ENCODE measurements around the gene NEURL1.

Gene NEURL1, protein sequence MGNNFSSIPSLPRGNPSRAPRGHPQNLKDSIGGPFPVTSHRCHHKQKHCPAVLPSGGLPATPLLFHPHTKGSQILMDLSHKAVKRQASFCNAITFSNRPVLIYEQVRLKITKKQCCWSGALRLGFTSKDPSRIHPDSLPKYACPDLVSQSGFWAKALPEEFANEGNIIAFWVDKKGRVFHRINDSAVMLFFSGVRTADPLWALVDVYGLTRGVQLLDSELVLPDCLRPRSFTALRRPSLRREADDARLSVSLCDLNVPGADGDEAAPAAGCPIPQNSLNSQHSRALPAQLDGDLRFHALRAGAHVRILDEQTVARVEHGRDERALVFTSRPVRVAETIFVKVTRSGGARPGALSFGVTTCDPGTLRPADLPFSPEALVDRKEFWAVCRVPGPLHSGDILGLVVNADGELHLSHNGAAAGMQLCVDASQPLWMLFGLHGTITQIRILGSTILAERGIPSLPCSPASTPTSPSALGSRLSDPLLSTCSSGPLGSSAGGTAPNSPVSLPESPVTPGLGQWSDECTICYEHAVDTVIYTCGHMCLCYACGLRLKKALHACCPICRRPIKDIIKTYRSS

GRCh38 chr10:103493362-103493915, at the start of gene NEURL1:
NEURL1 (plus strand) TSS chr10:103493705; CDS start chr10:103494388, 683 bp downstream.
- no peak for DNase-seq (ENCODE audit: low spot score)

DNA sequence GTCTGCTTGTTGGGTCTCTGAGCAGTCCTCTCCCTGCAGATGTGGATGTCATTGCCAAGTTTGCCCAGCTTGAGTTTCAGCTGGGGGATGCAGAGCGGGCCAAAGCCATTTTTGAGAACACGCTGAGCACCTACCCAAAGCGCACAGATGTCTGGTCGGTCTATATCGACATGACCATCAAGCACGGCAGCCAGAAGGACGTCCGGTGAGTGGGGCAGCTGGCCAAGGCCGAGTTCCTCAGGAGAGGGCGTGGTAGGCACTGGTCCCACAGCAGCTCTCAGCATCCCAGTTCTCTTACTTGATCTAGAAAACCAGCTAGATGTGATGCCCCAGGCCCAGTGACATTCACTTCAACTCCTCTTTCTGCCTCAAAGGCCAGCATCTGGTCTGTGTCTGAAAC, 49.0 kb upstream of the NEURL1 start:
- no peak for DNase-seq (ENCODE audit: low spot score)

DNA sequence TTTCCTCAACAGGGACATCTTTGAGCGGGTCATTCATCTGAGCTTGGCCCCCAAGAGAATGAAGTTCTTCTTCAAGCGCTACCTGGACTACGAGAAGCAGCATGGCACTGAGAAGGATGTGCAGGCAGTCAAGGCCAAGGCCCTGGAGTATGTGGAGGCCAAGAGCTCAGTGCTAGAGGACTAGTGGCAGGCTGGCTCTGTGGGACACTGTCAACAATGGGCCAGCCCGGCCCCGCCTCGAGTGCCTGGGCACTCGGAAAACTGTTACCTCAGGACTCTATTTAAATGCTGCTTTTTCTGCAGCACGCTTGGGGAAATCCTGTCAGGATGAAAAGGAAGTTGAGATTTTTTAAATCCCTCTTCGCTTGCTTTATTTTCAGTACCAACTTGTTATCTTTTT, 48.1 kb upstream of the NEURL1 start:
- no peak for DNase-seq (ENCODE audit: low spot score)

GRCh38 chr10:103445767-103446567, 47.5 kb upstream of the NEURL1 start:
- DNase-seq (ENCODE audit: low spot score): no peak

- DNase-seq (ENCODE audit: low spot score): no peak
Measured at GRCh38 chr10:103447187-103447586, 46.3 kb upstream of the NEURL1 start.

DNA sequence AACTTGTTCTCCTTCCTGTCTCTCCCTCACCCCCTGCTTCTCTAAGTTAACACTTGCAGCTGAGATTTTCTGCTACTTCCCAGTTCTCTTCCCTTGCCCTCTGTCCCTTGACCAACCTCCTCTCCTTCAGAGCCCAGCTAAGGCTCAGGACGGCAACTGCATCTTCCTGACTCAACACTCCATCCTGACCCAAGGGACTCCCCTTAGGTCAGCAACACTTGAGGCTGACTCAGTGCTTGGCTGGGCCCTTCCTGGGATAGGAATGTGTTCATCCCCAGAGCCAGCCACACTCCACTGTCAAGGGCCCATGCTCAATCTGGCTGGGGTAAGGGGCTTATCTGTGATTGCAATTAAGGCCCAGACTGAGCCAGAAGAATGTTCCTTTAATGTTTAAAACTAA, 44.8 kb upstream of the NEURL1 start:
- DNase-seq (ENCODE audit: low spot score): no peak

DNA sequence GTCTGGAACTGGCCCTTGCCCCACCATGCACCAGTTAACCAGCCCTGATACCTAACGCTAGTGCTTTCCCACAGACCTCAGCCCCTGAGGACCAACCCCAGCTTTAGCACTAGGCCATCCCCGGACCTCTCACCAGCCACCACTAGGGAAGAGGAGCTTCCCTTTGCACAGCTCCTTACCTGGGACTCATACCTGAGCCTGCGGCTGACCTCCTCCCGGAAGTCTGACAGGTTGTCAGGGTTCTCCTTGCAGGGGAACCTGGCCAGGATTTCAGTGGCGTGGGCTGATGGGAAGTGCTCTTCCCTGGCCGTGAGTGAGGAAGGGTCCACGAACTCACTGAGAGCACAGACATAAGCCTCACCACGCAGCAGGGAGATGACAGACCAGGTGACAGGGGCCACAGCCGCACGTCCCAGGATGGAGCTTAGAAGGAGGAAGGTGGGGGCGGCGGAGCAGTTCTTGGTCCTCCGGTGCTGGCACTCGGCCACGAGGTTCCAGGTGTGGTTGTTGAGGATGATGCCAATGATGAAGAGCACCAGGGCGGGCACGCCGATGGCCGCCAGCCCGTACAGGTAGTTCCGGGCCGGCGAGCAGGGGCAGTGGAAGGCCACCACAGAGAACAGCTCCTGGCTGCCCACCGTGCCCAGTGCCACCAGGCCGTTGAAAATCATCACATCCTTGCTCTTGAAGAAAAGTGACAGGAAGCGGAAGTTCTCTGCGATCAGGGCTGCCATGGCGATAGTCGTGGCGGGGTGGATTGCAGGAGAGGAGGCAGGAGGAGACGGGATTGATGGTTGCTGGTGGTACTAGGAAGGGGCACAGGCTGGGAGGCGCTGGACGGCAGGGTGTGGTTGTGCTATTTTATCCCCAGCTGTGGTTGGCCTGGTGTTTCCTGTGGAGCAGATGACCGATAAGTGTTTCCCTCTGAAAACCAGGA, 44.0 kb upstream of the NEURL1 start:
- no peak for DNase-seq (ENCODE audit: low spot score)

GRCh38 chr10:103450201-103450695, 43.3 kb upstream of the NEURL1 start:
- DNase-seq (ENCODE audit: low spot score): no peak

DNA sequence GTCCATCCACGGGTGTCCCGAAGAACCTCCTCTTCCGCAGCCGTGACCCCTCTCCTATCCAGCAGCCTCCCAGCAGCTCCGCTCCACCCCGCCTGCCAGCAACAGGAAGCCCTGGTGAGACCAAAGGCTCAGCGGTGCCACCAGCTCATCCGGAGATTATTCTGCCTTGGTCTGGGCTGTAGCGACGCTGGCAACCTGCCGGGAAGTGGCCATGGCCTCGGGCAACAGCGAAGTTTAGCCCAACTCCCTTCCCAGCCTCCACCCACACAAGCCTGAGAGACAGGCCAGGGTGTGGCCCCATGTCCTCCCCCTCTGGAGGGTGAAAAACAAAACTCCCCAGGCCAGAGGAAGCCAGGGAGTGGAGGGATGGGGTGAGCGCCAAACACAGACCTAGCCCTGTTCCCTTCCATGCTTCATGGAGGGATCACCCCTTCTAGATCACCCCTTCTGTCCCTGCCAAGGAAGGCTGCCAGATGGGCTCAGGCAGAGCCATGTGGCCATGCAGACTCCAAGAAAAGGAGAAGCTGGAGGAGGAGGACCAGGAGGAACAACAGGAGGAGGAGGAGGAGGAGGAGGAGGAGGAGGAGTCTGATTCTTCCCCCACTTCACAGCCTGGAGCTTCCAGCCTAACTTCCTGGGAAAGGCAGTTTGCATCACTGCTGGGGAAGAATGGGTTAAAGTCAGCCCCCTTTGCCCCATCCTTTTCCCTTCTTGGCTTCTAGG, 42.3 kb upstream of the NEURL1 start:
- DNase-seq (ENCODE audit: low spot score): peak; percentile 58

GRCh38 chr10:103451831-103452505, 41.5 kb upstream of the NEURL1 start, which contains the start of gene CALHM2:
CALHM2 (minus strand) TSS chr10:103452370; CDS start chr10:103449941, 2,429 bp downstream.
- DNase-seq (ENCODE audit: low spot score): peak; percentile 51

- no peak for DNase-seq (ENCODE audit: low spot score)
Measured at GRCh38 chr10:103452506-103453230, 40.8 kb upstream of the NEURL1 start.

GRCh38 chr10:103454026-103454425, 39.5 kb upstream of the NEURL1 start:
- DNase-seq (ENCODE audit: low spot score): no peak

DNA sequence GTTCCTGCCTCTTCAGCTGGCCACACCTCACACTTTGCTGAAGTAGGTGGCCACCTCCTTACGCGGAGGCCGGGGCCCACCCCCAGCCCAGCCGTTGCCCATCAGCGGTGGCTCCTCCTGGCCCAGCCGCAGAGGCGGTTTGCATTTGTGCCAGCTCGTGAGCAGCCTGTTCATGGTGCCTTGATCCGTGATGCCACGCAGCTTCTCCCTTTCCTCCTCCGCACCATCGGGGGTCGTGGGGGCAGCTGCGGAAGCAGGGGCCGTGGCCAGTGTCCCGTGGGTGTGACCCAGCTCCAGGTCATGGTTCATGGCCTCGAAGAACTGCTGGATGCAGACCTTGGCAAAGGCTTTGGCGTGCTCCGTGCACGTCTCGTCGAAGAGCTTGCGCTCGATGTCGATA, 38.3 kb upstream of the NEURL1 start:
- no peak for DNase-seq (ENCODE audit: low spot score)

DNA sequence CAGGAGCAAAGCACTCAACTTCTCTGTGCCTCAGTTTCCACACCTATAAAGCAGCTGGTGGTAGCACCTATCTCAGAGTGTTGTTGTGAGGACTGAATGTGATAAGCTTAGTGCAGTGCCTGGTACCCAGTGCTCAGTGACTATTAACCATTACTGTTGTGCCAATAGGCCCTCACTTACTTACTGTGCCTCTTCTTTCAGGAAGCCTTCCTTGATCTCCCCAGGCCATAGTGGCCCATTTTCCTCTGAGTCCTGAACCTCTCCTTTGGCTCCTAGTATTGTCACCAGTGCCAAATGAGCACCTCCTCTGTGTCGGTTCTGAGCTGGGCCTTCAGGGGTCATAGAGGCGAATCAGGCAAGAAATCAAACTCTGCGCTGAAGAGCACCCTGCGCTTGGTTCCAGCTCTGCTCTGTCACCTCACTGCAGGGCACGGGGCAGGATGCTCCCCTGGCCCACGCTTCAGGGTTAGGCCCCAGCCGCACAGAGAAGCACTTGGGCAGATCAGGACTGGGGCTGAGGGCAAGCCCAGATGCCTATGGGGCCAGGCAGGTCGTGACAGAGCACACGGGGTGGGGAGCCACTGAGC, 37.3 kb upstream of the NEURL1 start:
- DNase-seq (ENCODE audit: low spot score): no peak

DNA sequence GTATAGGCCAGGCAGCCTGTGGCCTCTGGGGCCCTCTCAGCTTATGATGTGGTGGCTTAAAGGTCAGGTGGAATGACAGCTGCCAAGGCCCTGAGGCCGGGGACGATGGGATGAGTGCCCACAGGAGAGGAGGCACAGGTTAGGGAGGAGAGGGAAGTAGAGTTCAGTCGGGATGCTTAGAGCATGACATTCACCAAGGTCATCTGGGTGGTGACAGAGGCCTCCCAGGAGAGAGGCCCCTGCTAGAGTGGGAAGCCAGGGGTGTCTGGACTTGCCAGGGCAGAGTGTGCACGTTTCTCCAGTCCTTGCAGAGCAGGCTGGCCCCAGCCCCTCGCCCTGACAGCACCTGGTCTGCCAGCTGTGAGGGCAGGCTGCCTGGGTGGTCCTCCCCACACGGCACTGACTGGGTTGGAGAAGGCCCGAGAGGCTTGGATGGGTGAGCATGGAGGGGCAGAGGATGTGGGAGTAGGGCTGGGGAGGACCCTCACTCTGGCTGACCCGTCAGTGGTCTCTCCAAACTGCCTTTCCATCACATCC, 36.3 kb upstream of the NEURL1 start:
- DNase-seq (ENCODE audit: low spot score): no peak

- no peak for DNase-seq (ENCODE audit: low spot score)
Measured at GRCh38 chr10:103457896-103458583, 35.5 kb upstream of the NEURL1 start.

- no peak for DNase-seq (ENCODE audit: low spot score)
Measured at GRCh38 chr10:103458720-103459119, 34.8 kb upstream of the NEURL1 start, which contains the start of gene CALHM1. CALHM1 (minus strand) TSS chr10:103458900; CDS start chr10:103458751, 149 bp downstream.

DNA sequence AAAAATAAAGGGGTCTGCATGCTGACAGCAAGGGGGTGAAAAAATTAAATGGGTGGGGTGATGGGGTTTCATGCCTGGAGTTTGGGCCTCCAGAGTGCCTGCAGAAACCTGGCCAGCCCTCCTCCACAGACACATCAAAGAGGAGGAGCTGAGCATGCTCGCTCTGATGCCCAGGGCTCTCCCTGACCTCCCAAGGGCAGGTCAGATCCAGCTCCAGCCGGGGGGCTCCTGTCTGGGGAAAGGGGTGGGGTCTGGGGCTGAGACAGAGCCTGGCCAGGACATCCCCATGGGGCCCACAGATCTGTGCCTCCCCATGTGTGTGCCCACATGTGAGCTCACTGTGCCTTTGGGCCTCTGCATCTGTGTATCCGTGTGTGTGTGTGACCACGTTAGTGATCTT, 33.9 kb upstream of the NEURL1 start:
- no peak for DNase-seq (ENCODE audit: low spot score)
